Body of pancreas (tissue), 4 donors: ENCODE data around the gene RPS15A.

Source experiments
- POLR2A ChIP-seq, 3 donors: fragments of 450-650 bp; IDR thresholded peaks; one replicate each; pipeline ENCODE4 v1.6.1; 2016; ENCODE audit warnings: antibody characterized with exemption in 3 of 3, mild to moderate bottlenecking in 2 of 3
- TF ChIP-seq, protein P1 (sequence below), 7 experiments: fragments of 450-650 bp in 4 of 7; fragments of 200-600 bp in 3 of 7; sonication (generic) in 3 of 7; IDR thresholded peaks; one replicate each; pipeline ENCODE4 v1.5.1; 2016 to 2019; ENCODE audit warnings: antibody characterized with exemption in 7 of 7

DNA sequence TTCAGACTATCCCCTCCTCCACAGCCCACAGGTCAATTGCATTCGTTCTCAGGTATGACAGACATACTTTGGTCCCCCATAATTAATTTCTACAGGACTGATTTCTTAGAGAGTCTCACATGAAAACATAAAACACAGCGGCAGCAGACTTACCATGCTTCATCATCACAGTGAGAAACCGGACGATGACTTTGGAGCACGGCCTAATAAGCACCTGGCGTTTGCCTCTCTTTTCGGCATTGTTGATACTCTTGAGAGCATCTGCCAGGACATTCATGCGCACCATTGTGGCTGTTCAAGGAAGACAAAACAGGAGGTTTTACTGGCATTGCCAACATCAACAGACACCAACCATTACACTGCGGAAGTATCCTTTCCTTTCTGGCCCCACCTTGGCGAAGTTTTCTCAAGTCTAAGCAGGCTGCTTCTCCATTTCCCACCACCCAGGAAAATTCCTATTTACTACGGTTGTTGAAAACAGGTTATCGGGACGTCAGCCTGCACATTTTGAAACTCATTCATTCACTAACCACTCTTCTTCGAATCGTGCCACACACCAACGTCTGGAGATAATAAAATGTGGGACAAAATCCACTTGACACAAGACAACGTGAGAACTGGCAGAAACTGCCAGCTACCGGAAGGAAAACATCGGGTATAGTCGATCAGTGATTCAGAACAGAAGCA, 1.2 kb downstream of the RPS15A start:
- TF ChIP-seq, protein P1, sequence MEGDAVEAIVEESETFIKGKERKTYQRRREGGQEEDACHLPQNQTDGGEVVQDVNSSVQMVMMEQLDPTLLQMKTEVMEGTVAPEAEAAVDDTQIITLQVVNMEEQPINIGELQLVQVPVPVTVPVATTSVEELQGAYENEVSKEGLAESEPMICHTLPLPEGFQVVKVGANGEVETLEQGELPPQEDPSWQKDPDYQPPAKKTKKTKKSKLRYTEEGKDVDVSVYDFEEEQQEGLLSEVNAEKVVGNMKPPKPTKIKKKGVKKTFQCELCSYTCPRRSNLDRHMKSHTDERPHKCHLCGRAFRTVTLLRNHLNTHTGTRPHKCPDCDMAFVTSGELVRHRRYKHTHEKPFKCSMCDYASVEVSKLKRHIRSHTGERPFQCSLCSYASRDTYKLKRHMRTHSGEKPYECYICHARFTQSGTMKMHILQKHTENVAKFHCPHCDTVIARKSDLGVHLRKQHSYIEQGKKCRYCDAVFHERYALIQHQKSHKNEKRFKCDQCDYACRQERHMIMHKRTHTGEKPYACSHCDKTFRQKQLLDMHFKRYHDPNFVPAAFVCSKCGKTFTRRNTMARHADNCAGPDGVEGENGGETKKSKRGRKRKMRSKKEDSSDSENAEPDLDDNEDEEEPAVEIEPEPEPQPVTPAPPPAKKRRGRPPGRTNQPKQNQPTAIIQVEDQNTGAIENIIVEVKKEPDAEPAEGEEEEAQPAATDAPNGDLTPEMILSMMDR (IDR thresholded peaks at IDR 0.05) = no peak
- no peak for TF ChIP-seq POLR2A (IDR thresholded peaks at IDR 0.05)
